ENCODE data around the gene MLEC.

GRCh38 chr12:120734210-120734609 lies 47.3 kb downstream of the MLEC start:
- TF ChIP-seq CTCF (IDR thresholded peaks at IDR 0.05; ENCODE audit: low read depth, low read length, poor library complexity, severe bottlenecking) (no peak), EZH2phosphoT487 (IDR thresholded peaks at IDR 0.05; ENCODE audit: borderline replicate concordance, low read length) (no peak)
